Uterus (tissue), 2 donors: ENCODE results near the gene MAP3K7.

Source experiments
- POLR2A ChIP-seq, 2 donors: fragments of 450-650 bp; IDR thresholded peaks; one replicate each; pipeline ENCODE4 v1.6.1; 2016; ENCODE audit warnings: antibody characterized with exemption in 2 of 2, mild to moderate bottlenecking in 1 of 2, moderate library complexity in 1 of 2
- TF ChIP-seq, protein P1 (sequence below), 4 experiments: fragments of 200-600 bp in 2 of 4; fragments of 450-650 bp in 2 of 4; sonication (generic) in 2 of 4; IDR thresholded peaks; one replicate each; pipeline ENCODE4 v1.5.1; 2016 to 2019; ENCODE audit warnings: antibody characterized with exemption in 4 of 4, mild to moderate bottlenecking in 2 of 4, moderate library complexity in 1 of 4

DNA sequence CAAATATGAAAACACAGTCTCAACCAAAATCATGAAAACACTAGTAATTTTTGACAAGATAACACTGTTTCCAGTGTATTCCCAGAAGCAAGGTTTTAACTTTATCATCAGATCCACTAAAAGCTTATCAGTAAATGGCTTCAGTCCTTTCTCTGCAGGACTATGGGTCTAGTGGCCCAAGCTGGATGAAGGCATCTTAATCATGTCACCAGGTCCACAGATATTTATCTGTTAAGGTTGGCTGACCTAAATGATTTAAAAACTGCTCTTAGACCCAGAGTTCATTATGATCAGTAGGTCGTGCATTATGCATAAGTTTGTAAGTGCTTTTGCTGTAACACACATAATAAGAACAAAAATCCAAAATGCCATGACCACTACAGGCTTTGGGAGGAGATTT lies 118.0 kb downstream of the MAP3K7 start:
- TF ChIP-seq, protein P1, sequence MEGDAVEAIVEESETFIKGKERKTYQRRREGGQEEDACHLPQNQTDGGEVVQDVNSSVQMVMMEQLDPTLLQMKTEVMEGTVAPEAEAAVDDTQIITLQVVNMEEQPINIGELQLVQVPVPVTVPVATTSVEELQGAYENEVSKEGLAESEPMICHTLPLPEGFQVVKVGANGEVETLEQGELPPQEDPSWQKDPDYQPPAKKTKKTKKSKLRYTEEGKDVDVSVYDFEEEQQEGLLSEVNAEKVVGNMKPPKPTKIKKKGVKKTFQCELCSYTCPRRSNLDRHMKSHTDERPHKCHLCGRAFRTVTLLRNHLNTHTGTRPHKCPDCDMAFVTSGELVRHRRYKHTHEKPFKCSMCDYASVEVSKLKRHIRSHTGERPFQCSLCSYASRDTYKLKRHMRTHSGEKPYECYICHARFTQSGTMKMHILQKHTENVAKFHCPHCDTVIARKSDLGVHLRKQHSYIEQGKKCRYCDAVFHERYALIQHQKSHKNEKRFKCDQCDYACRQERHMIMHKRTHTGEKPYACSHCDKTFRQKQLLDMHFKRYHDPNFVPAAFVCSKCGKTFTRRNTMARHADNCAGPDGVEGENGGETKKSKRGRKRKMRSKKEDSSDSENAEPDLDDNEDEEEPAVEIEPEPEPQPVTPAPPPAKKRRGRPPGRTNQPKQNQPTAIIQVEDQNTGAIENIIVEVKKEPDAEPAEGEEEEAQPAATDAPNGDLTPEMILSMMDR (IDR thresholded peaks at IDR 0.05), result no peak
- no peak for TF ChIP-seq POLR2A (IDR thresholded peaks at IDR 0.05)
